CD14-positive monocyte (primary cell): ENCODE results near the gene FRMD4A. TPM values are rescaled to one million over a fixed set of nuclear protein-coding genes. Genes with fewer than 3 reads are reported as not detected.

Experiments used
- DNase-seq, 3 donors: peaks; one replicate each; pipeline ENCODE4 v3.0.0-alpha.2; 2011 to 2022
- H2AFZ ChIP-seq: 2 replicates; pipeline ENCODE4 v1.6.0; 2012; ENCODE audit warnings: mild to moderate bottlenecking, low read depth, low read length, inconsistent platforms; ENCODE audit not compliant: insufficient read depth, poor library complexity, severe bottlenecking
- H3K27ac ChIP-seq, 2 donors: 1 replicate in 1 of 2; 2 replicates in 1 of 2; pipeline ENCODE4 v1.5.1; 2012 to 2013; ENCODE audit warnings: low read length in 2 of 2, control low read depth in 1 of 2, inconsistent platforms in 1 of 2, low read depth in 1 of 2, mild to moderate bottlenecking in 1 of 2
- H3K27me3 ChIP-seq, 2 donors: one replicate each; pipeline versions ENCODE4 v1.6.0 to v1.6.1; 2011 to 2013; ENCODE audit warnings: low read length in 2 of 2; ENCODE audit not compliant: control insufficient read depth in 2 of 2, insufficient read depth in 2 of 2
- H3K36me3 ChIP-seq, 2 donors: replicated peaks in 1 of 2; 1 replicate in 1 of 2; 2 replicates in 1 of 2; pipeline versions ENCODE4 v1.5.1 to v1.6.1; 2012 to 2013; ENCODE audit warnings: low read length in 2 of 2, control low read depth in 1 of 2, inconsistent platforms in 1 of 2, mild to moderate bottlenecking in 1 of 2; ENCODE audit not compliant: insufficient read depth in 2 of 2, control insufficient read depth in 1 of 2
- H3K4me1 ChIP-seq, 2 donors: 1 replicate in 1 of 2; 2 replicates in 1 of 2; pipeline versions ENCODE4 v1.5.1 to v1.6.1; 2012 to 2013; ENCODE audit warnings: low read length in 2 of 2, control low read depth in 1 of 2, inconsistent platforms in 1 of 2, mild to moderate bottlenecking in 1 of 2, moderate library complexity in 1 of 2; ENCODE audit not compliant: insufficient read depth in 2 of 2, control insufficient read depth in 1 of 2
- H3K4me2 ChIP-seq: replicated peaks from 2 replicates; pipeline ENCODE3; 2012; ENCODE audit warnings: low read length, moderate library complexity, mild to moderate bottlenecking; ENCODE audit not compliant: poor library complexity, severe bottlenecking; ENCODE audit errors: extremely low read depth
- H3K4me3 ChIP-seq, 3 experiments: fragments of 200-600 bp in 1 of 3; sonication (generic) in 1 of 3; replicated peaks in 1 of 3; 1 replicate in 2 of 3; 2 replicates in 1 of 3; pipeline ENCODE4 v1.5.1; 2011 to 2013; ENCODE audit warnings: low read length in 3 of 3, mild to moderate bottlenecking in 3 of 3, control low read depth in 2 of 3, low read depth in 2 of 3, inconsistent platforms in 1 of 3, moderate library complexity in 1 of 3
- H3K79me2 ChIP-seq: 2 replicates; pipeline ENCODE4 v1.6.0; 2012; ENCODE audit warnings: mild to moderate bottlenecking, control low read depth, inconsistent platforms, low read length, moderate library complexity; ENCODE audit not compliant: insufficient read depth
- H3K9ac ChIP-seq: 2 replicates; pipeline ENCODE4 v1.6.0; 2017; ENCODE audit warnings: low read length, mild to moderate bottlenecking; ENCODE audit not compliant: insufficient read depth, poor library complexity, severe bottlenecking
- H3K9me3 ChIP-seq, 2 donors: replicated peaks in 1 of 2; 1 replicate in 1 of 2; 2 replicates in 1 of 2; pipeline versions ENCODE4 v1.5.1 to v1.6.1; 2012 to 2013; ENCODE audit warnings: low read length in 2 of 2, control low read depth in 1 of 2; ENCODE audit not compliant: control insufficient read depth in 1 of 2, insufficient read depth in 1 of 2
- H4K20me1 ChIP-seq: 2 replicates; pipeline ENCODE4 v1.6.0; 2012; ENCODE audit warnings: mild to moderate bottlenecking, low read length, control low read depth, moderate library complexity; ENCODE audit not compliant: insufficient read depth
- H3K27ac Mint-ChIP-seq, 7 donors: one replicate each; pipeline ENCODE4 v1.8.0; 2020; ENCODE audit warnings: mild to moderate bottlenecking in 7 of 7, mixed read lengths in 7 of 7, moderate library complexity in 6 of 7, inconsistent platforms in 2 of 7
- H3K27me3 Mint-ChIP-seq, 3 donors: one replicate each; pipeline ENCODE4 v1.8.0; 2021 to 2022; ENCODE audit warnings: low read depth in 3 of 3, mild to moderate bottlenecking in 3 of 3, mixed read lengths in 3 of 3, moderate library complexity in 3 of 3, inconsistent platforms in 1 of 3
- H3K36me3 Mint-ChIP-seq, 2 donors: one replicate each; pipeline ENCODE4 v1.8.0; 2020; ENCODE audit warnings: mixed read lengths in 2 of 2, inconsistent platforms in 1 of 2, mild to moderate bottlenecking in 1 of 2
- H3K4me1 Mint-ChIP-seq: one replicate; pipeline ENCODE4 v1.8.0; 2020; ENCODE audit warnings: mild to moderate bottlenecking, mixed read lengths
- H3K4me3 Mint-ChIP-seq, 2 donors: one replicate each; pipeline ENCODE4 v1.8.0; 2020; ENCODE audit warnings: mild to moderate bottlenecking in 2 of 2, mixed read lengths in 2 of 2, moderate library complexity in 1 of 2
- H3K9me3 Mint-ChIP-seq, 7 donors: one replicate each; pipeline ENCODE4 v1.8.0; 2020 to 2022; ENCODE audit warnings: mixed read lengths in 7 of 7, mild to moderate bottlenecking in 6 of 7, moderate library complexity in 6 of 7, inconsistent platforms in 2 of 7
- CTCF ChIP-seq: fragments of 200-600 bp; IDR thresholded peaks from one replicate; pipeline ENCODE4 v1.8.0; 2022; ENCODE audit warnings: antibody characterized with exemption, mild to moderate bottlenecking
- WGBS: methylation state at CpG from one replicate; pipeline ENCODE4 v1.1.5; 2013; ENCODE audit warnings: missing lambda C conversion rate; ENCODE audit not compliant: insufficient coverage; 5-methylcytosine and 5-hydroxymethylcytosine counted together
- intact Hi-C, 2 donors: fragments of 100-400 bp; cut with micrococcal nuclease; formaldehyde crosslinking; loops; one replicate each; pipeline versions ENCODE4 v1.15.0 to v1.15.1; 2023
- polyA plus RNA-seq, 3 donors: library from polyadenylated mRNA; depleted of rRNA in 1 of 3; unstranded in 2 of 3; stranded (reverse) in 1 of 3; fragments of 300-500 nt in 2 of 3; fragments of >200 nt in 1 of 3; fragmentation: Illumina TruSeq in 2 of 3; gene quantifications; 1 replicate in 2 of 3; 2 replicates in 1 of 3; pipeline ENCODE4 v1.2.3, GENCODE V29; 2012 to 2021

FRMD4A gene
- polyA plus RNA-seq, 3 donors = 0.12 TPM; not detected in 2

- no peaks in the 10 kb centered on the region for H4K20me1 ChIP-seq
- peaks cover 2 to 3% of the 10 kb centered on the region in 2 donors for H3K27me3 ChIP-seq
- H3K9ac ChIP-seq = no peak overlapping the region
- intact Hi-C loops = no loop called here
- 95% methylated on average over 11 of the region's 18 CpGs for WGBS
- no peak overlapping the region for H3K4me3 ChIP-seq
- no peak overlapping the region for H3K27ac ChIP-seq
- H3K4me2 ChIP-seq = no peak overlapping the region
- Mint-ChIP-seq H3K9me3 (peaks cover 0 to 2% (median 0%) of the 10 kb centered on the region in 7 donors), H3K36me3 (no peaks in the 10 kb centered on the region), H3K27me3 (peaks cover 16 to 27% (median 20%) of the 10 kb centered on the region in 3 donors), H3K4me3 (peak overlapping the region in 1 of 2 donors; percentile 43), H3K27ac (peak overlapping the region in 1 of 7 donors; percentile 16), H3K4me1 (peaks cover 2% of the 10 kb centered on the region)
- no peaks in the 10 kb centered on the region for H3K36me3 ChIP-seq
- no peak overlapping the region for H2AFZ ChIP-seq
- H3K79me2 ChIP-seq = no peaks in the 10 kb centered on the region
- H3K4me1 ChIP-seq = no peaks in the 10 kb centered on the region
- no peaks in the 10 kb centered on the region for H3K9me3 ChIP-seq
- no peak for TF ChIP-seq CTCF
- no peak for DNase-seq
Measured at GRCh38 chr10:13803566-13804554, 526.9 kb downstream of the FRMD4A start.

- H3K27me3 Mint-ChIP-seq = peaks cover 11 to 18% (median 15%) of the 10 kb centered on the region in 3 donors
- no peak for TF ChIP-seq CTCF
Measured at GRCh38 chr10:13801907-13802288, 528.8 kb downstream of the FRMD4A start.

More at GRCh38 chr10:13801907-13802288, 528.8 kb downstream of the FRMD4A start:
- H3K4me3 Mint-ChIP-seq = no peak overlapping the region
- H2AFZ ChIP-seq = no peak overlapping the region
- H3K27me3 ChIP-seq = peaks cover 2 to 3% of the 10 kb centered on the region in 2 donors
- H3K36me3 Mint-ChIP-seq = no peaks in the 10 kb centered on the region
- no peak overlapping the region for H3K9ac ChIP-seq
- H3K9me3 ChIP-seq = no peaks in the 10 kb centered on the region
- H3K4me1 Mint-ChIP-seq = peaks cover 2% of the 10 kb centered on the region
- H3K27ac ChIP-seq = no peak overlapping the region
- WGBS = no CpG with 5 or more reads among the region's 2 CpGs
- H3K79me2 ChIP-seq = no peaks in the 10 kb centered on the region
- no peak for DNase-seq
- H3K27ac Mint-ChIP-seq = no peak overlapping the region
- H3K4me1 ChIP-seq = no peaks in the 10 kb centered on the region
- H4K20me1 ChIP-seq = no peaks in the 10 kb centered on the region
- H3K4me2 ChIP-seq = no peak overlapping the region
- H3K9me3 Mint-ChIP-seq = peaks cover 0 to 3% (median 0%) of the 10 kb centered on the region in 7 donors
- intact Hi-C loops = no loop called here
- H3K36me3 ChIP-seq = no peaks in the 10 kb centered on the region
- H3K4me3 ChIP-seq = no peak overlapping the region
